IMR-90 (cell line): Measurements from ENCODE around the gene SLX9. TPM values are rescaled to one million over a fixed set of nuclear protein-coding genes. Genes with fewer than 3 reads are reported as not detected.

Source experiments
- ATAC-seq: fragments of 200-7000 bp; cut with Tn5 transposase; 2 replicates; pipeline ENCODE4 v1.9.1; 2020; ENCODE audit warnings: low read depth, mild to moderate bottlenecking, moderate library complexity
- BruUV-seq: library from RNA; stranded (reverse); fragments of 400-500 nt; replicated peaks from 2 replicates; lab custom pipeline; 2021; lab: Mats Ljungman, UMichigan
- CTCF ChIA-PET: fragments of 300-600 bp; formaldehyde crosslinking; extraction: SDS; loops from one replicate; lab custom pipeline; 2021; ENCODE audit warnings: antibody characterized with exemption; lab: Yijun Ruan, JAX
- POLR2A ChIA-PET: fragments of 300-600 bp; sonication (Branson Sonifier 250); formaldehyde crosslinking; loops from one replicate; lab custom pipeline; 2022; ENCODE audit warnings: antibody characterized with exemption; ENCODE audit not compliant: unreplicated experiment; lab: Charles Lee
- DNase-seq: peaks from one replicate; pipeline ENCODE4 v3.0.0; 2013
- H2AFZ ChIP-seq: replicated peaks from 2 replicates; pipeline ENCODE3; 2013; ENCODE audit warnings: low read length, mild to moderate bottlenecking; ENCODE audit not compliant: poor library complexity
- H2AK5ac ChIP-seq: 2 replicates; pipeline ENCODE4 v1.6.1; 2013; ENCODE audit warnings: low read depth, low read length, inconsistent platforms
- H2AK9ac ChIP-seq: replicated peaks from 2 replicates; pipeline ENCODE3; 2013; ENCODE audit warnings: mild to moderate bottlenecking, low read depth, low read length, moderate library complexity; ENCODE audit not compliant: poor library complexity
- H2BK120ac ChIP-seq: 2 replicates; pipeline ENCODE4 v1.6.1; 2013; ENCODE audit warnings: low read depth, low read length, inconsistent platforms
- H2BK15ac ChIP-seq: 3 replicates; pipeline ENCODE4 v1.6.1; 2013; ENCODE audit warnings: low read depth, low read length, inconsistent platforms
- H2BK20ac ChIP-seq: 2 replicates; pipeline ENCODE4 v1.6.1; 2013; ENCODE audit warnings: low read depth, mild to moderate bottlenecking, inconsistent platforms, low read length, moderate library complexity
- H2BK5ac ChIP-seq: 2 replicates; pipeline ENCODE4 v1.6.1; 2013; ENCODE audit warnings: mild to moderate bottlenecking, low read depth, low read length, inconsistent platforms; ENCODE audit not compliant: poor library complexity, severe bottlenecking
- H3K14ac ChIP-seq: replicated peaks from 2 replicates; pipeline ENCODE4 v1.6.1; 2013; ENCODE audit warnings: low read depth, low read length, inconsistent platforms
- H3K18ac ChIP-seq: 2 replicates; pipeline ENCODE4 v1.6.1; 2013; ENCODE audit warnings: low read depth, low read length, control low read depth
- H3K23ac ChIP-seq: 2 replicates; pipeline ENCODE4 v1.6.1; 2013; ENCODE audit warnings: low read depth, low read length, inconsistent platforms
- H3K27ac ChIP-seq: 2 replicates; pipeline ENCODE4 v1.5.1; 2013; ENCODE audit warnings: mild to moderate bottlenecking, control low read depth, low read length; ENCODE audit not compliant: insufficient read depth
- H3K27me3 ChIP-seq: 2 replicates; pipeline ENCODE4 v1.6.1; 2013; ENCODE audit warnings: low read length; ENCODE audit not compliant: control insufficient read depth, insufficient read depth
- H3K36me3 ChIP-seq: 2 replicates; pipeline ENCODE4 v1.6.1; 2013; ENCODE audit warnings: low read length, mixed read lengths; ENCODE audit not compliant: control insufficient read depth, insufficient read depth
- H3K4ac ChIP-seq: 2 replicates; pipeline ENCODE4 v1.6.1; 2013; ENCODE audit warnings: low read depth, low read length, inconsistent platforms
- H3K4me1 ChIP-seq: 2 replicates; pipeline ENCODE4 v1.6.1; 2013; ENCODE audit warnings: low read length, mixed read lengths; ENCODE audit not compliant: control insufficient read depth, insufficient read depth
- H3K4me2 ChIP-seq: 2 replicates; pipeline ENCODE4 v1.6.1; 2013; ENCODE audit warnings: low read depth, mild to moderate bottlenecking, control low read depth, low read length, moderate library complexity
- H3K4me3 ChIP-seq: 2 replicates; pipeline ENCODE4 v1.5.1; 2013; ENCODE audit warnings: low read depth, mild to moderate bottlenecking, control low read depth, low read length, moderate library complexity; ENCODE audit not compliant: insufficient read depth
- H3K56ac ChIP-seq: 2 replicates; pipeline ENCODE4 v1.6.1; 2013; ENCODE audit warnings: low read length, inconsistent platforms; ENCODE audit not compliant: insufficient read depth; ENCODE audit errors: extremely low read depth
- H3K79me1 ChIP-seq, 2 experiments: 2 replicates each; pipeline ENCODE4 v1.6.1; 2013; ENCODE audit warnings: low read length in 2 of 2, inconsistent platforms in 1 of 2, low read depth in 1 of 2
- H3K9ac ChIP-seq: 2 replicates; pipeline ENCODE4 v1.6.1; 2013; ENCODE audit warnings: low read depth, low read length, control low read depth
- H3K9me1 ChIP-seq: 2 replicates; pipeline ENCODE4 v1.6.1; 2013; ENCODE audit warnings: low read length, inconsistent platforms; ENCODE audit not compliant: insufficient read depth
- H3K9me3 ChIP-seq: 2 replicates; pipeline ENCODE4 v1.6.1; 2013; ENCODE audit warnings: low read length; ENCODE audit not compliant: control insufficient read depth, insufficient read depth
- H4K20me1 ChIP-seq: 2 replicates; pipeline ENCODE4 v1.6.1; 2013; ENCODE audit warnings: low read length, inconsistent platforms; ENCODE audit not compliant: insufficient read depth
- H4K5ac ChIP-seq: 2 replicates; pipeline ENCODE4 v1.6.1; 2013; ENCODE audit warnings: mild to moderate bottlenecking, low read depth, low read length, control low read depth
- H4K8ac ChIP-seq, 2 experiments: 2 replicates each; pipeline ENCODE4 v1.6.1; 2013; ENCODE audit warnings: low read depth in 2 of 2, low read length in 2 of 2, control low read depth in 1 of 2, inconsistent platforms in 1 of 2
- H4K91ac ChIP-seq: 2 replicates; pipeline ENCODE4 v1.6.1; 2013; ENCODE audit warnings: low read depth, low read length, inconsistent platforms; ENCODE audit not compliant: insufficient read depth
- BHLHE40 ChIP-seq: fragments of 150-350 bp; IDR thresholded peaks from 2 replicates; pipeline ENCODE4 v1.6.1; 2016; ENCODE audit warnings: mild to moderate bottlenecking, low read depth, low read length
- CEBPB ChIP-seq: IDR thresholded peaks from 2 replicates; pipeline ENCODE4 v1.6.1; 2012; ENCODE audit warnings: low read depth, low read length, improper control_type of control experiment
- FOS ChIP-seq: fragments of 150-350 bp; IDR thresholded peaks from 2 replicates; pipeline ENCODE4 v1.6.1; 2016; ENCODE audit warnings: low read depth, low read length
- MAFK ChIP-seq: IDR thresholded peaks from 2 replicates; pipeline ENCODE4 v1.6.1; 2012; ENCODE audit warnings: low read depth, low read length, improper control_type of control experiment
- MAZ ChIP-seq: IDR thresholded peaks from 2 replicates; pipeline ENCODE4 v1.6.1; 2012; ENCODE audit warnings: low read depth, mild to moderate bottlenecking, low read length, improper control_type of control experiment, moderate library complexity, borderline replicate concordance
- MXI1 ChIP-seq: IDR thresholded peaks from 2 replicates; pipeline ENCODE4 v1.6.1; 2012; ENCODE audit warnings: low read depth, mild to moderate bottlenecking, low read length, moderate library complexity, borderline replicate concordance
- NFE2L2 ChIP-seq: fragments of 150-350 bp; IDR thresholded peaks from 2 replicates; pipeline ENCODE4 v1.6.1; 2016; ENCODE audit warnings: low read depth, mild to moderate bottlenecking, low read length
- POLR2A ChIP-seq: IDR thresholded peaks from 2 replicates; pipeline ENCODE4 v1.6.1; 2012; ENCODE audit warnings: mild to moderate bottlenecking, low read depth, low read length
- RCOR1 ChIP-seq: IDR thresholded peaks from 2 replicates; pipeline ENCODE4 v1.6.1; 2012; ENCODE audit warnings: mild to moderate bottlenecking, low read length, improper control_type of control experiment; ENCODE audit not compliant: insufficient replicate concordance
- RFX5 ChIP-seq: IDR thresholded peaks from 2 replicates; pipeline ENCODE4 v1.8.0; 2012; ENCODE audit warnings: low read depth, mild to moderate bottlenecking, low read length, moderate library complexity
- SMC3 ChIP-seq: fragments of 150-350 bp; IDR thresholded peaks from 2 replicates; pipeline ENCODE4 v1.6.1; 2016; ENCODE audit warnings: low read depth, mild to moderate bottlenecking, antibody characterized with exemption, low read length, moderate library complexity
- WGBS, 2 experiments: methylation state at CpG; one replicate each; pipeline versions ENCODE4 v1.1.5 to v1.1.7; 2013; ENCODE audit warnings: missing lambda C conversion rate in 2 of 2; ENCODE audit not compliant: insufficient read length in 1 of 2; ENCODE audit errors: extremely low coverage in 2 of 2; 5-methylcytosine and 5-hydroxymethylcytosine counted together
- dilution Hi-C: fragments of 300-500 bp; cut with HindIII; formaldehyde crosslinking; loops from one replicate; pipeline ENCODE4 v1.14.3; 2018; ENCODE audit warnings: low sequenced_read_pairs; ENCODE audit not compliant: unreplicated experiment
- in situ Hi-C: fragments of 300-500 bp; cut with MboI; formaldehyde crosslinking; loops from 3 replicates; pipeline ENCODE4 v1.14.3; 2019; ENCODE audit warnings: low sequenced_read_pairs, inconsistent platforms, mixed read lengths
- intact Hi-C: fragments of 100-400 bp; cut with micrococcal nuclease; formaldehyde crosslinking; loops from 2 replicates; pipeline ENCODE4 v1.10.0; 2022
- polyA plus RNA-seq, 3 experiments: library from polyadenylated mRNA; depleted of rRNA; stranded (reverse); fragments of >200 nt; gene quantifications; 2 replicates each; pipeline ENCODE4 v1.2.3, GENCODE V29; 2012; ENCODE audit warnings: low replicate concordance in 1 of 3
- total RNA-seq: library from RNA; depleted of rRNA; stranded (reverse); fragments of >200 nt; gene quantifications from 2 replicates; pipeline ENCODE4 v1.2.3, GENCODE V29; 2012
- TF ChIP-seq, protein P1 (sequence below): fragments of 150-350 bp; IDR thresholded peaks from 2 replicates; pipeline ENCODE4 v1.6.1; 2016; ENCODE audit warnings: low read depth, mild to moderate bottlenecking, low read length, moderate library complexity, borderline replicate concordance
- TF ChIP-seq, protein P2 (sequence below): fragments of 150-350 bp; IDR thresholded peaks from 2 replicates; pipeline ENCODE4 v1.6.1; 2017; ENCODE audit warnings: mild to moderate bottlenecking, antibody characterized with exemption, low read length, low read depth
- TF ChIP-seq, protein P3 (sequence below): conservative IDR thresholded peaks from 2 replicates; pipeline ENCODE4 v1.5.1; 2012; ENCODE audit warnings: mild to moderate bottlenecking, low read depth, low read length, improper control_type of control experiment

SLX9 gene
- total and polyA plus RNA-seq, 2 of the 4 experiments (the other 2 are of a cell fraction): 10.4 to 21.7 TPM

DNA sequence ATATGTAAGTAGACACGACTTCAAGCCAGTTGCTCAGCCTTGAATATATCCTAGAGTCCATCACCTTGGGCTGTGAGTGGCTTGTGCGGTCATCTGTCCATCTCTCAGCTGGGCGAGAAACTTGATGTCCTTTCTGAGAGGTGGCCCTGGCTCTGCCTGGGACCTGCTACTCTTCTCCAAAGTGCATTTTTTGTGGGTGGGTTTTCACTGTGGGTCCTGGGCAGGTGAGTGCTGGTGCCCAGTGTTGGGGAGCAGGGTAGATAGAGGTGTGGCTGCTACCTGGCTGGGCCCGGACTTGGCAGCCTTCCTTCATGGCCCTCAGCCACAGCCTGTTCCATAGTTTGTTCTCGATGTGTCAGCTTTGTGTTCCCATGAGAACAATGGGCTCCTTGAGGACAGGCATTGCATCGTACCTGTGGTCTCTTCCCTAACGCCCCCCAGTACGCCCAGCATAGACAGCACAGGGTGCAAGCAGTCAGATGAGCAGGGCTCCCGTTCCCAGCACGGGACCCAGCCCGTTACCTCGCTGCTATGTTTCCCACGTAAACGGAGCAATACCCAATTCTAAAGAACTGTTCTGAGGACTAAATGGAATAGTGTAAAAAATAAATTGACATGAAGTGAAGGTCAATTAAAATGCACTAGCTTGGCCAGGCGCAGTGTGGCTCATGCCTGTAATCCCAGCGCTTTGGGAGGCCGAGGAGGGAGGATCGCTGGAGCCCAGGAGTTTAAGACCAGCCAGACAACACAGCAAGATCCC, 877 bp upstream of the SLX9 start:
- H2AK9ac ChIP-seq: peak overlapping the region; percentile 95
- H3K14ac ChIP-seq: peak overlapping the region; percentile 99
- H3K9me1 ChIP-seq: peaks cover 9% of the 10 kb centered on the region
- H2BK15ac ChIP-seq: no peak overlapping the region; the same call in 2 of the 3 replicates
- H3K79me1 ChIP-seq: peaks cover 31 to 49% of the 10 kb centered on the region in 2 experiments
- peak overlapping the region; percentile 94 for H3K23ac ChIP-seq
- peaks cover 11% of the 10 kb centered on the region for H3K27me3 ChIP-seq
- peak overlapping the region; percentile 61; the same call in 1 of the 2 replicates for H2BK120ac ChIP-seq
- no peaks in the 10 kb centered on the region; the same call in 1 of the 2 replicates for H3K9me3 ChIP-seq
- no peak for ATAC-seq
- ChIA-PET POLR2A (no interaction called here), CTCF (interaction anchor here (1.5 kb wide), 1 partner anchor 189 kb away, joined by 6 read pairs; no protein-coding TSS in a partner anchor)
- 85% methylated on average over 13 of the region's 18 CpGs; no CpG with 5 or more reads in 1 of the 2 experiments for WGBS, 2 experiments
- intact Hi-C loops (no loop called here), dilution Hi-C loops (no loop called here), in situ Hi-C loops (loop anchor here (5.0 to 25.0 kb wide), 2 partner anchors 142 to 427 kb away; no protein-coding TSS in a partner anchor)
- H3K36me3 ChIP-seq: peaks cover 6% of the 10 kb centered on the region
- H2AK5ac ChIP-seq: peak overlapping the region; percentile 83
- peak overlapping the region; percentile 100 for H2AFZ ChIP-seq
- no peak overlapping the region for H3K56ac ChIP-seq
- H3K4ac ChIP-seq: peak overlapping the region; percentile 97
- H2BK20ac ChIP-seq: no peak overlapping the region
- no TSS peak for BruUV-seq
- peaks cover 23% of the 10 kb centered on the region for H4K20me1 ChIP-seq
- peaks cover 7% of the 10 kb centered on the region; the same call in 1 of the 2 replicates for H3K4me1 ChIP-seq
- H3K4me2 ChIP-seq: peak overlapping the region; percentile 86
- no peak overlapping the region for H2BK5ac ChIP-seq
- no peak overlapping the region for H3K18ac ChIP-seq
- H3K27ac ChIP-seq: no peak overlapping the region; the same call in 1 of the 2 replicates
- H3K4me3 ChIP-seq: peak overlapping the region; percentile 98
- H4K91ac ChIP-seq: peak overlapping the region; percentile 94
- H4K8ac ChIP-seq: peak overlapping the region; percentile 89 to 100
- DNase-seq: no peak
- peak overlapping the region; percentile 89 for H3K9ac ChIP-seq
- H4K5ac ChIP-seq: peak overlapping the region; percentile 98
- TF ChIP-seq NFE2L2: no peak
- no peak for TF ChIP-seq MAFK
- no peak for TF ChIP-seq SMC3
- no peak for TF ChIP-seq POLR2A
- no peak for TF ChIP-seq FOS
- TF ChIP-seq, protein P1, sequence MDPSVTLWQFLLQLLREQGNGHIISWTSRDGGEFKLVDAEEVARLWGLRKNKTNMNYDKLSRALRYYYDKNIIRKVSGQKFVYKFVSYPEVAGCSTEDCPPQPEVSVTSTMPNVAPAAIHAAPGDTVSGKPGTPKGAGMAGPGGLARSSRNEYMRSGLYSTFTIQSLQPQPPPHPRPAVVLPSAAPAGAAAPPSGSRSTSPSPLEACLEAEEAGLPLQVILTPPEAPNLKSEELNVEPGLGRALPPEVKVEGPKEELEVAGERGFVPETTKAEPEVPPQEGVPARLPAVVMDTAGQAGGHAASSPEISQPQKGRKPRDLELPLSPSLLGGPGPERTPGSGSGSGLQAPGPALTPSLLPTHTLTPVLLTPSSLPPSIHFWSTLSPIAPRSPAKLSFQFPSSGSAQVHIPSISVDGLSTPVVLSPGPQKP: no peak
- no peak for TF ChIP-seq MAZ
- no peak for TF ChIP-seq MXI1
- TF ChIP-seq, protein P2, sequence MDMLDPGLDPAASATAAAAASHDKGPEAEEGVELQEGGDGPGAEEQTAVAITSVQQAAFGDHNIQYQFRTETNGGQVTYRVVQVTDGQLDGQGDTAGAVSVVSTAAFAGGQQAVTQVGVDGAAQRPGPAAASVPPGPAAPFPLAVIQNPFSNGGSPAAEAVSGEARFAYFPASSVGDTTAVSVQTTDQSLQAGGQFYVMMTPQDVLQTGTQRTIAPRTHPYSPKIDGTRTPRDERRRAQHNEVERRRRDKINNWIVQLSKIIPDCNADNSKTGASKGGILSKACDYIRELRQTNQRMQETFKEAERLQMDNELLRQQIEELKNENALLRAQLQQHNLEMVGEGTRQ: no peak
- no peak for TF ChIP-seq BHLHE40
- TF ChIP-seq, protein P3, sequence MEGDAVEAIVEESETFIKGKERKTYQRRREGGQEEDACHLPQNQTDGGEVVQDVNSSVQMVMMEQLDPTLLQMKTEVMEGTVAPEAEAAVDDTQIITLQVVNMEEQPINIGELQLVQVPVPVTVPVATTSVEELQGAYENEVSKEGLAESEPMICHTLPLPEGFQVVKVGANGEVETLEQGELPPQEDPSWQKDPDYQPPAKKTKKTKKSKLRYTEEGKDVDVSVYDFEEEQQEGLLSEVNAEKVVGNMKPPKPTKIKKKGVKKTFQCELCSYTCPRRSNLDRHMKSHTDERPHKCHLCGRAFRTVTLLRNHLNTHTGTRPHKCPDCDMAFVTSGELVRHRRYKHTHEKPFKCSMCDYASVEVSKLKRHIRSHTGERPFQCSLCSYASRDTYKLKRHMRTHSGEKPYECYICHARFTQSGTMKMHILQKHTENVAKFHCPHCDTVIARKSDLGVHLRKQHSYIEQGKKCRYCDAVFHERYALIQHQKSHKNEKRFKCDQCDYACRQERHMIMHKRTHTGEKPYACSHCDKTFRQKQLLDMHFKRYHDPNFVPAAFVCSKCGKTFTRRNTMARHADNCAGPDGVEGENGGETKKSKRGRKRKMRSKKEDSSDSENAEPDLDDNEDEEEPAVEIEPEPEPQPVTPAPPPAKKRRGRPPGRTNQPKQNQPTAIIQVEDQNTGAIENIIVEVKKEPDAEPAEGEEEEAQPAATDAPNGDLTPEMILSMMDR: no peak
- TF ChIP-seq CEBPB: no peak
- TF ChIP-seq RCOR1: no peak
- TF ChIP-seq RFX5: no peak
